Thyroid gland (tissue), 4 donors: Measurements from ENCODE around the gene GSG1L2.

Source experiments
- POLR2A ChIP-seq, 2 donors: fragments of 450-650 bp; IDR thresholded peaks; one replicate each; pipeline ENCODE4 v1.6.1; 2017; ENCODE audit warnings: antibody characterized with exemption in 2 of 2, mild to moderate bottlenecking in 2 of 2, moderate library complexity in 1 of 2
- TF ChIP-seq, protein P1 (sequence below), 6 experiments: fragments of 200-600 bp in 3 of 6; fragments of 450-650 bp in 3 of 6; sonication (generic) in 3 of 6; IDR thresholded peaks; one replicate each; pipeline ENCODE4 v1.5.1; 2016 to 2019; ENCODE audit warnings: antibody characterized with exemption in 6 of 6, mild to moderate bottlenecking in 2 of 6, inconsistent platforms in 1 of 6, moderate library complexity in 1 of 6

DNA sequence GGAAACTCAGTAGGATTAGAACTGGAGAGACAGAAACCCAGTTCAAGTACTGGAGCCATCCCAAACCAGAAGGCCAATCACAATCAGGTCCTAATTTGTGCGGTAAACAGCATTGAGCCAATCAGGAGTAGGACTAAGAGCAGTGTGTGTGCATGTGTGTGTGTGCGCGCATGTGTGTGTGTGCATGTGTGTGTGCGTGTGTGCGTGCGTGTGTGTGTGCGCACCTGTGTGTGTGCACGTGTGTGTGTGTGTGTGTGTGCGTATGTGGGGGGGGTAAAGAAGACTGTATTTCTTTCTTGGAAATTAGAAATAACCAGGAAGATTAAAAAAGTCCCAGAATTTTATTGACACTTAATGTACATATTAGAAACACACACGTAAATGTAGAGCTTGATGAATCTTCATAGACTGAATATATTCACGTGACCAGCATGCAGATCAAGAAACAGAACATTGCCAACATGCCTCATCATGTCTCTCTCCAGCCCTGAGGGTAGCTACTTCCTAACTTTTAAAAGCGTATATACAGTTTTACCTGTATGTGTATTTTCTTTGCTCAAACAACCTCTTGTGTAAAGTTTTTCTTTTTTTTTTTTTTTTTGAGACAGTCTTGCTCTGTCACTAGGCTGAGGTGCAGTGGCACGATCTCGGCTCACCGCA, 29.6 kb downstream of the GSG1L2 start:
- no peak for TF ChIP-seq POLR2A (IDR thresholded peaks at IDR 0.05)
- TF ChIP-seq, protein P1, sequence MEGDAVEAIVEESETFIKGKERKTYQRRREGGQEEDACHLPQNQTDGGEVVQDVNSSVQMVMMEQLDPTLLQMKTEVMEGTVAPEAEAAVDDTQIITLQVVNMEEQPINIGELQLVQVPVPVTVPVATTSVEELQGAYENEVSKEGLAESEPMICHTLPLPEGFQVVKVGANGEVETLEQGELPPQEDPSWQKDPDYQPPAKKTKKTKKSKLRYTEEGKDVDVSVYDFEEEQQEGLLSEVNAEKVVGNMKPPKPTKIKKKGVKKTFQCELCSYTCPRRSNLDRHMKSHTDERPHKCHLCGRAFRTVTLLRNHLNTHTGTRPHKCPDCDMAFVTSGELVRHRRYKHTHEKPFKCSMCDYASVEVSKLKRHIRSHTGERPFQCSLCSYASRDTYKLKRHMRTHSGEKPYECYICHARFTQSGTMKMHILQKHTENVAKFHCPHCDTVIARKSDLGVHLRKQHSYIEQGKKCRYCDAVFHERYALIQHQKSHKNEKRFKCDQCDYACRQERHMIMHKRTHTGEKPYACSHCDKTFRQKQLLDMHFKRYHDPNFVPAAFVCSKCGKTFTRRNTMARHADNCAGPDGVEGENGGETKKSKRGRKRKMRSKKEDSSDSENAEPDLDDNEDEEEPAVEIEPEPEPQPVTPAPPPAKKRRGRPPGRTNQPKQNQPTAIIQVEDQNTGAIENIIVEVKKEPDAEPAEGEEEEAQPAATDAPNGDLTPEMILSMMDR (IDR thresholded peaks at IDR 0.05) = no peak
